ENCODE measurements around the gene CRIP1.

CRIP1 gene

GRCh38 chr14:105536691-105537579 lies 50.2 kb downstream of the CRIP1 start:
- H3K36me3 ChIP-seq (ENCODE audit: control insufficient read depth, insufficient read depth, low read length) = no peaks in the 10 kb centered on the region
- H3K27me3 ChIP-seq (replicated peaks; ENCODE audit: control insufficient read depth, insufficient read depth, low read length) = peaks cover 1% of the 10 kb centered on the region; the same call in 1 of the 2 replicates
- no peak overlapping the region for H3K4me3 ChIP-seq (replicated peaks; ENCODE audit: low read depth, low read length)
- no peak for DNase-seq (ENCODE audit: extremely low read depth, insufficient read length)
- TF ChIP-seq CTCF (IDR thresholded peaks at IDR 0.05; ENCODE audit: insufficient read depth, low read length, poor library complexity, severe bottlenecking) = no peak

GRCh38 chr14:105537580-105538474 lies 51.1 kb downstream of the CRIP1 start:
- no peak for DNase-seq (ENCODE audit: extremely low read depth, insufficient read length)
- no peaks in the 10 kb centered on the region for H3K36me3 ChIP-seq (ENCODE audit: control insufficient read depth, insufficient read depth, low read length)
- TF ChIP-seq CTCF (IDR thresholded peaks at IDR 0.05; ENCODE audit: insufficient read depth, low read length, poor library complexity, severe bottlenecking) = peak; percentile 99
- H3K4me3 ChIP-seq (replicated peaks; ENCODE audit: low read depth, low read length) = no peak overlapping the region
- H3K27me3 ChIP-seq (replicated peaks; ENCODE audit: control insufficient read depth, insufficient read depth, low read length) = peaks cover 1% of the 10 kb centered on the region; the same call in 1 of the 2 replicates
